ENCODE results near the gene APEH.
A peak's percentile ranks its signal among the peaks of the same experiment; 100 is the strongest.

The APEH gene

DNA sequence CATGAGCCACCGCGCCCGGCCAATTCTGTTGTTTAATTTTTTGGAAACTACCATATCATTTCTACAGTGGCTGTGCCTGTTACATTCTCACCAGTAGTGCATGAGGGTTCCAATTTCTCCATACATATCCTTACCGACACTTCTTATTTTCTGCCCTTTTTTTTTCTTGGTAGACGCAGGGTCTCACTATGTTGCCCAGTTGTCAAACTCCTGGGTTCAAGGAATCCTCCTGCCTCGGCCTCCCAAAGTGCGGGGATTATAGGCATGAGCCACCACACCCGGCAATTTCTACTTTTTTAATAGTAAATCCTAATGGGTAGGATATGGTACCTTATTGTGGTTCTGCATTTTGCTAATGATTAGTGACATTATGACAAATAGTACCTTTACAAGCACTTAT, 35.7 kb downstream of the APEH start:
- Histone ChIP-seq H3K4me3 (ENCODE audit: control insufficient read depth in 1 of 7, extremely low read depth in 1 of 7, insufficient read depth in 4 of 7, low read depth in 2 of 7, low read length in 6 of 7) (no peak overlapping the region), H3K36me3 (ENCODE audit: control insufficient read depth in 4 of 4, insufficient read depth in 4 of 4, low read length in 3 of 4) (peaks cover 2 to 33% (median 17%) of the 10 kb centered on the region in 4 experiments)
- CTCF ChIA-PET = no interaction called here

DNA sequence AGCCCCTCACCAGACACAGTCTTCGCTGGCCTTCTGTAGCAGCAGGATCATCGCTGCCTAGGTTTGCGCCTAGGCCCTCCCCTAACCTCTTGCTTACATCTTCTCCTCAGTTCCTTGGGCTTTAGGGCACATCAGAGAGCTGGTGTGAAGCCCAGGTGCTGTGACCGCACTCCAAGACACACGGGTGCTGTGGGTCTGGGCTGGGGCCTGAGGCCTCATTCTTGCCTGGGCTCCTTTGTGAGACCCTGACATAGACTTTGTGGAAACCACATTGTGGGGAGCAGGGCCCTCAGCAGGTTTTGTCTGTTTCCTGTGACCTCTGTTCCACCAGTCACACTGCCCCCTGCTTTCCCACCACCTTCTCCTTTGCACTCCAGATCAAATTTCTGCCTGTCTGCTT, 37.3 kb downstream of the APEH start:
- Histone ChIP-seq H3K4me1 (ENCODE audit: control extremely low read depth in 1 of 4, control insufficient read depth in 4 of 4, insufficient read depth in 4 of 4, low read length in 3 of 4) (peaks cover 8 to 38% (median 36%) of the 10 kb centered on the region in 4 experiments), H3K9me3 (ENCODE audit: control extremely low read depth in 1 of 5, control insufficient read depth in 4 of 5, insufficient read depth in 2 of 5, low read depth in 1 of 5, low read length in 4 of 5) (no peaks in the 10 kb centered on the region), H3K4me3 (ENCODE audit: control insufficient read depth in 1 of 7, extremely low read depth in 1 of 7, insufficient read depth in 4 of 7, low read depth in 2 of 7, low read length in 6 of 7) (peak overlapping the region in 1 of 7 experiments; percentile 28), H3K27me3 (replicated peaks in 2 of 5; ENCODE audit: control insufficient read depth in 4 of 5, insufficient read depth in 5 of 5, low read length in 4 of 5) (no peaks in the 10 kb centered on the region), H3K36me3 (ENCODE audit: control insufficient read depth in 4 of 4, insufficient read depth in 4 of 4, low read length in 3 of 4) (peaks cover 8 to 28% (median 24%) of the 10 kb centered on the region in 4 experiments), H3K27ac (ENCODE audit: insufficient read depth in 1 of 2, low read depth in 1 of 2, low read length in 2 of 2, poor library complexity in 1 of 2, severe bottlenecking in 2 of 2) (no peak overlapping the region)
- 68% methylated on average over 5 of the region's 5 CpGs for WGBS (ENCODE audit: insufficient coverage)
- ChIA-PET CTCF (interaction anchor here (1.0 to 2.1 kb wide), 5 partner anchors 9 to 172 kb away, joined by 3 to 9 read pairs (median 5); partner anchors contain the start of gene INKA1), POLR2A (interaction anchor here (1.5 to 1.6 kb wide), 2 partner anchors 9 to 91 kb away, joined by 3 to 4 read pairs; partner anchors contain the start of gene INKA1)
- DNase-seq = peak; percentile 44 to 87 (median 85)

More for the DNA sequence above, 35.7 kb downstream of the APEH start:
- POLR2A ChIA-PET = no interaction called here
- no peaks in the 10 kb centered on the region for H3K27me3 ChIP-seq (replicated peaks in 2 of 5; ENCODE audit: control insufficient read depth in 4 of 5, insufficient read depth in 5 of 5, low read length in 4 of 5)
- H3K27ac ChIP-seq (ENCODE audit: insufficient read depth in 1 of 2, low read depth in 1 of 2, low read length in 2 of 2, poor library complexity in 1 of 2, severe bottlenecking in 2 of 2) = no peak overlapping the region
- 98% methylated on average over 5 of the region's 8 CpGs for WGBS (ENCODE audit: insufficient coverage)
- no peaks in the 10 kb centered on the region for H3K9me3 ChIP-seq (ENCODE audit: control extremely low read depth in 1 of 5, control insufficient read depth in 4 of 5, insufficient read depth in 2 of 5, low read depth in 1 of 5, low read length in 4 of 5)
- no peak for DNase-seq
- peaks cover 8 to 38% (median 36%) of the 10 kb centered on the region in 4 experiments for H3K4me1 ChIP-seq (ENCODE audit: control extremely low read depth in 1 of 4, control insufficient read depth in 4 of 4, insufficient read depth in 4 of 4, low read length in 3 of 4)

DNA sequence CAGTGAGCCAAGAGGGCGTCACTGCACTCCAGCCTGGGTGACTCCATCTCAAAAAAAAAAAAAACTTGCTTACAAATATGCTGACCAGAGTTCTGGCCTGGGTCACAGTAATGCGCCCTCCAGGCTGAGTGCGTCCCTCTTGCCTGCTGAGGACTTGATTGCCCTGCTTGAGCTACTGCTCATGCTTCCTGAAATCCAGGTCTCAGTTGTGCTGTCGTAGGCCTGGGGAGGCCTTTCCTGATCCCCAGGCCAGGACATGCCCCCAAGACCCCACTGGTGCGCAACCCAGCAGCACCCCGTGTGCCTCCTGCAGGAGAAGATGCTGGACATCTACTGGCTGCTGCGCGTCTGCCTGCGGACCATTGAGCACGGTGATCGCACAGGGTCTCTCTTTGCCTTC, 38.0 kb downstream of the APEH start:
- H3K36me3 ChIP-seq (ENCODE audit: control insufficient read depth in 4 of 4, insufficient read depth in 4 of 4, low read length in 3 of 4) = peaks cover 8 to 31% (median 26%) of the 10 kb centered on the region in 4 experiments
- no peaks in the 10 kb centered on the region for H3K27me3 ChIP-seq (replicated peaks in 2 of 5; ENCODE audit: control insufficient read depth in 4 of 5, insufficient read depth in 5 of 5, low read length in 4 of 5)
- ChIA-PET POLR2A (interaction anchor here (0.6 to 1.6 kb wide), 3 partner anchors 9 to 91 kb away, joined by 3 to 4 read pairs (median 3); partner anchors contain the start of genes INKA1 and MST1), CTCF (interaction anchor here (1.8 to 2.1 kb wide), 4 partner anchors 9 to 127 kb away, joined by 5 to 9 read pairs (median 5); partner anchors contain the start of gene INKA1)
- peak overlapping the region in 3 of 7 experiments; percentile 6 to 28 (median 13) for H3K4me3 ChIP-seq (ENCODE audit: control insufficient read depth in 1 of 7, extremely low read depth in 1 of 7, insufficient read depth in 4 of 7, low read depth in 2 of 7, low read length in 6 of 7)
- 99% methylated on average over 11 of the region's 11 CpGs for WGBS (ENCODE audit: insufficient coverage)
- H3K9me3 ChIP-seq (ENCODE audit: control extremely low read depth in 1 of 5, control insufficient read depth in 4 of 5, insufficient read depth in 2 of 5, low read depth in 1 of 5, low read length in 4 of 5) = no peaks in the 10 kb centered on the region
- DNase-seq = no peak
- peak overlapping the region in 1 of 2 experiments; percentile 43 for H3K27ac ChIP-seq (ENCODE audit: insufficient read depth in 1 of 2, low read depth in 1 of 2, low read length in 2 of 2, poor library complexity in 1 of 2, severe bottlenecking in 2 of 2)
- H3K4me1 ChIP-seq (ENCODE audit: control extremely low read depth in 1 of 4, control insufficient read depth in 4 of 4, insufficient read depth in 4 of 4, low read length in 3 of 4) = peaks cover 8 to 38% (median 36%) of the 10 kb centered on the region in 4 experiments

DNA sequence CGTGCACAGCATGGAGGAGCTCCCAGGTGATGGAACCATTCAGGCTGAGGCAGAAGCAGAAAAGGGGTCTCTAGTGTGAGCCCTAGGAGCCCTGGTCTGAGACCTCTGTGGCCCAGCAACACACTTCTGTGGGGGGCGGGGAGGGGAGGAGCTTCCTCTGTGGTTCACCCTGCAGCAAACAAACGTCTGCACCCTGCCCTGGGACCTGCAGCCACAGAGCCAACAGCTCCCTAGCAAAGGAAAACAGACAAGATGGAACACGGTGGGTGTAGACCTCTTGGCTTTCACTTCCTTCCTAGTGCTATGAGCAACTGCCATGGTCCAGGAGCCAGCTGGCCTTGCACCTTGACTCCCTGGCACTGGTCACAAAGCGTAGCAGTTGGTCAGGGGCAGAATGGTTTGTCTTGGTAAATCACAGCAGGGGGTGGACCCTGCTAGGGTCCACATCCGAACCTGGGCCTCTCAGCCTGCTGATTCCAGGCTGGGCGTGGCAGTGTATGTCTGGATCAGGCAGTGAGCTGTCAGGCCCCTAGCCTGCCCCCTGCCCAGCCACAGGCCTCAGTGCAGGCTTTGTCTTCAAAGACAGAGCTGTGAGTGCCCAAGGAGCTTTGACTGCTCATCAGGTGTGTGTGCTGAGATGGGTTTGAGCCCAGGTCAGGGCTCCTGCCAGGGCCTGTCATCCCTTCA, 38.6 kb downstream of the APEH start:
- DNase-seq = peak in 1 of 3 donors; percentile 10
- H3K9me3 ChIP-seq (ENCODE audit: control extremely low read depth in 1 of 5, control insufficient read depth in 4 of 5, insufficient read depth in 2 of 5, low read depth in 1 of 5, low read length in 4 of 5) = no peaks in the 10 kb centered on the region
- peak overlapping the region in 3 of 7 experiments; percentile 13 to 19 (median 18) for H3K4me3 ChIP-seq (ENCODE audit: control insufficient read depth in 1 of 7, extremely low read depth in 1 of 7, insufficient read depth in 4 of 7, low read depth in 2 of 7, low read length in 6 of 7)
- no peaks in the 10 kb centered on the region for H3K27me3 ChIP-seq (replicated peaks in 2 of 5; ENCODE audit: control insufficient read depth in 4 of 5, insufficient read depth in 5 of 5, low read length in 4 of 5)
- ChIA-PET POLR2A (interaction anchor here (0.6 to 1.6 kb wide), 3 partner anchors 8 to 90 kb away, joined by 3 to 4 read pairs (median 3); partner anchors contain the start of genes INKA1 and MST1), CTCF (interaction anchor here (1.0 to 2.1 kb wide), 5 partner anchors 8 to 127 kb away, joined by 3 to 9 read pairs (median 5); partner anchors contain the start of gene INKA1)
- WGBS (ENCODE audit: insufficient coverage) = 52% methylated on average over 5 of the region's 7 CpGs
- H3K4me1 ChIP-seq (ENCODE audit: control extremely low read depth in 1 of 4, control insufficient read depth in 4 of 4, insufficient read depth in 4 of 4, low read length in 3 of 4) = peaks cover 8 to 36% (median 35%) of the 10 kb centered on the region in 4 experiments
- H3K27ac ChIP-seq (ENCODE audit: insufficient read depth in 1 of 2, low read depth in 1 of 2, low read length in 2 of 2, poor library complexity in 1 of 2, severe bottlenecking in 2 of 2) = peak overlapping the region in 1 of 2 experiments; percentile 43
- H3K36me3 ChIP-seq (ENCODE audit: control insufficient read depth in 4 of 4, insufficient read depth in 4 of 4, low read length in 3 of 4) = peaks cover 5 to 29% (median 27%) of the 10 kb centered on the region in 4 experiments

DNA sequence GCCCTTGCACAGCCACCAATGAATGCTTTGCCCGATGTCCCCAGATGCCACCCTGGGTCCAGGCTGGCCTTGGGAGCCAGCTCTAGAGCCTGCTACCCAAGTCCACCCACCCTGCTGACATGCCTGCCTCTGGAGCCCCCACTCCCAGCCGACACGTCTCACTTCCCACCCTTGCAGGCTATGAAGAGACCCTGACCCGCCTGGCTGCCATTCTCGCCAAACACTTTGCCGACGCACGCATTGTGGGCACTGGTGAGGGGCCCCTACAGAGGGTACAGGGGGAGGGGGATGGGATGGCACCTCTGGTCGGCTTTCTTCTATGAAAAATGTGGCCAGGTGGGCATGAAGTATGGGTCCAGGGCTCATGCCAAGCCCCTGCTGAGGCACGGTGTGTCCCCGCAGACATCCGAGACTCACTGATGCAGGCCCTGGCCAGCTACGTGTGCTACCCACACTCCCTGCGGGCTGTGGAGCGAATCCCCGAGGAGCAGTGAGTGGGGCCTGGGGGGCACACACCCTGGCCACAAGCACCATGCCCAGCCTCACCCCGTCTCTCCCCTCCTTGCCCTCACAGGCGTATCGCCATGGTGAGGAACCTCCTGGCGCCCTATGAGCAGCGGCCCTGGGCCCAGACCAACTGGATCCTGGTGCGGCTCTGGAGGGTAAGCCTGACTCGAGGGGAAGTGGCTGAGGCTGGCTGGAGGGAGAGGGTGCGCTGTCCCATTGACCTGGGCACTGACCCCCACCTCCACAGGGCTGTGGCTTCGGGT, 39.4 kb downstream of the APEH start:
- ChIA-PET CTCF (interaction anchor here (1.0 to 2.1 kb wide), 5 partner anchors 7 to 126 kb away, joined by 3 to 9 read pairs (median 5); partner anchors contain the start of gene INKA1), POLR2A (no interaction called here)
- no peaks in the 10 kb centered on the region for H3K27me3 ChIP-seq (replicated peaks in 2 of 5; ENCODE audit: control insufficient read depth in 4 of 5, insufficient read depth in 5 of 5, low read length in 4 of 5)
- H3K4me1 ChIP-seq (ENCODE audit: control extremely low read depth in 1 of 4, control insufficient read depth in 4 of 4, insufficient read depth in 4 of 4, low read length in 3 of 4) = peaks cover 8 to 43% (median 38%) of the 10 kb centered on the region in 4 experiments
- peak overlapping the region in 1 of 2 experiments; percentile 26 for H3K27ac ChIP-seq (ENCODE audit: insufficient read depth in 1 of 2, low read depth in 1 of 2, low read length in 2 of 2, poor library complexity in 1 of 2, severe bottlenecking in 2 of 2)
- peak overlapping the region in 1 of 7 experiments; percentile 4 for H3K4me3 ChIP-seq (ENCODE audit: control insufficient read depth in 1 of 7, extremely low read depth in 1 of 7, insufficient read depth in 4 of 7, low read depth in 2 of 7, low read length in 6 of 7)
- H3K36me3 ChIP-seq (ENCODE audit: control insufficient read depth in 4 of 4, insufficient read depth in 4 of 4, low read length in 3 of 4) = peaks cover 5 to 29% (median 26%) of the 10 kb centered on the region in 4 experiments
- 97% methylated on average over 22 of the region's 25 CpGs for WGBS (ENCODE audit: insufficient coverage)
- no peaks in the 10 kb centered on the region for H3K9me3 ChIP-seq (ENCODE audit: control extremely low read depth in 1 of 5, control insufficient read depth in 4 of 5, insufficient read depth in 2 of 5, low read depth in 1 of 5, low read length in 4 of 5)
- DNase-seq = no peak

DNA sequence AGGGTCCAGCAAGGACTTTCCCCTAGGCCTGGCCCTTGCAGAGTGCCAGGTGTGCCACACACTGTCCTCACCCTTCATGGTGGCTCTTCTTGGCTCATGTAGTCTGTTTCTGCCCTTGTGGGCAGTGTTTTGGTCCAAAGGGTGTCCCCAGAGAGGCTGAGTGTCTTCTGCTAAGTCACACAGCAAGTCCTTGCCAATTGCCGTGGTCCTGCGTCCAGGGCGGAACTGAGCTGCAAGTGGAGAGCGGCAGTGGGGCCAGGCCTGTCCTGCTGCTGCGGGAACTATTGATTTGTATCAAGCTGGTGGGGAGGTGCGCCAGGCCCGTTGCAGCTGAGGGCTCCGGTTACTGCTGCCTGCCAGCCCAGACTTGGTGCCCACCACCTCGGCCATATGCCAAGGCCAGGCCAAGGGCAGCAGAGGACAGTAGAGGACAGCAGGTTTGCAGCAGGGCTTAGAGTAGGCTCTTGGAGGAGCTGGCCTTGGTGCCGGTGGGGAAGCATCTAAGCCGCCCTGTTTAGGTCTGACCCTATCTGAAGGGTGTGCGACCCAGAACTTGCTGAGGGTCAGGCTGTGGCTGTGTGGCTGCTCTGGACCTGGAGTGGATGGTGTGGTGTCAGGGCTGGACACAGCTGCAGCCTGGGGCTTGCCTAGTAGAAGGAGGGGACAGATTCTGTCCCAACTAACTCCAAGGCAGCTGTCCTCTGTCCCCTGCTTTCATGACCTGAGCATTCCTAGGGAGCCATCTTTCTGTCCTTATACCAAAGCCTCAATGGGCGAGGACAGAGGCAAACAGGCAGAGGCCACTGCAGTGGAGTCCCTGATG, 40.8 kb downstream of the APEH start:
- no peaks in the 10 kb centered on the region for H3K9me3 ChIP-seq (ENCODE audit: control extremely low read depth in 1 of 5, control insufficient read depth in 4 of 5, insufficient read depth in 2 of 5, low read depth in 1 of 5, low read length in 4 of 5)
- no peak for DNase-seq
- 94% methylated on average over 12 of the region's 13 CpGs for WGBS (ENCODE audit: insufficient coverage)
- peaks cover 5 to 29% (median 27%) of the 10 kb centered on the region in 4 experiments for H3K36me3 ChIP-seq (ENCODE audit: control insufficient read depth in 4 of 4, insufficient read depth in 4 of 4, low read length in 3 of 4)
- no peaks in the 10 kb centered on the region for H3K27me3 ChIP-seq (replicated peaks in 2 of 5; ENCODE audit: control insufficient read depth in 4 of 5, insufficient read depth in 5 of 5, low read length in 4 of 5)
- CTCF ChIA-PET = interaction anchor here (1.0 to 1.4 kb wide), 3 partner anchors 11 to 14 kb away, joined by 3 to 4 read pairs (median 4); no protein-coding TSS in a partner anchor
- peaks cover 8 to 56% (median 47%) of the 10 kb centered on the region in 4 experiments for H3K4me1 ChIP-seq (ENCODE audit: control extremely low read depth in 1 of 4, control insufficient read depth in 4 of 4, insufficient read depth in 4 of 4, low read length in 3 of 4)
- POLR2A ChIA-PET = no interaction called here
- no peak overlapping the region for H3K4me3 ChIP-seq (ENCODE audit: control insufficient read depth in 1 of 7, extremely low read depth in 1 of 7, insufficient read depth in 4 of 7, low read depth in 2 of 7, low read length in 6 of 7)
- H3K27ac ChIP-seq (ENCODE audit: insufficient read depth in 1 of 2, low read depth in 1 of 2, low read length in 2 of 2, poor library complexity in 1 of 2, severe bottlenecking in 2 of 2) = no peak overlapping the region

Measured in common myeloid progenitor, CD34-positive (primary cell).